ENCODE data around the gene GLDC. TPM values are rescaled to one million over a fixed set of nuclear protein-coding genes. Genes with fewer than 3 reads are reported as not detected.

The GLDC gene
- total RNA-seq, 1 donor from 2014 or later: not detected

- no peak overlapping the region for H3K27ac ChIP-seq (replicated peaks)
- H3K36me3 ChIP-seq: no peaks in the 10 kb centered on the region
- intact Hi-C loops (cut with micrococcal nuclease): no loop called here
- H3K4me3 ChIP-seq: no peak overlapping the region
- peaks cover 12% of the 10 kb centered on the region for H3K4me1 ChIP-seq
- no peaks in the 10 kb centered on the region for H3K27me3 ChIP-seq (ENCODE audit: low read depth)
- DNase-seq: no peak
- TF ChIP-seq CTCF (IDR thresholded peaks at IDR 0.05; ENCODE audit: borderline replicate concordance): no peak
- H3K9me3 ChIP-seq (replicated peaks): no peaks in the 10 kb centered on the region
These were observed 82.6 kb downstream of the GLDC start for GRCh38 chr9:6562871-6563430.

- Histone ChIP-seq H3K4me1 (peaks cover 12% of the 10 kb centered on the region), H3K9me3 (replicated peaks) (no peaks in the 10 kb centered on the region), H3K4me3 (no peak overlapping the region), H3K27ac (replicated peaks) (no peak overlapping the region), H3K36me3 (no peaks in the 10 kb centered on the region), H3K27me3 (ENCODE audit: low read depth) (no peaks in the 10 kb centered on the region)
- intact Hi-C loops (cut with micrococcal nuclease): no loop called here
- no peak for TF ChIP-seq CTCF (IDR thresholded peaks at IDR 0.05; ENCODE audit: borderline replicate concordance)
- DNase-seq: no peak
These were observed 83.3 kb downstream of the GLDC start for GRCh38 chr9:6562201-6562600.

- Histone ChIP-seq H3K4me3 (no peak overlapping the region), H3K36me3 (no peaks in the 10 kb centered on the region), H3K4me1 (no peaks in the 10 kb centered on the region), H3K9me3 (replicated peaks) (no peaks in the 10 kb centered on the region), H3K27me3 (ENCODE audit: low read depth) (peaks cover 5% of the 10 kb centered on the region), H3K27ac (replicated peaks) (no peak overlapping the region)
- no peak for DNase-seq
- TF ChIP-seq CTCF (IDR thresholded peaks at IDR 0.05; ENCODE audit: borderline replicate concordance): no peak
- intact Hi-C loops (cut with micrococcal nuclease): no loop called here
These were observed 87.5 kb downstream of the GLDC start for GRCh38 chr9:6557883-6558616.

DNA sequence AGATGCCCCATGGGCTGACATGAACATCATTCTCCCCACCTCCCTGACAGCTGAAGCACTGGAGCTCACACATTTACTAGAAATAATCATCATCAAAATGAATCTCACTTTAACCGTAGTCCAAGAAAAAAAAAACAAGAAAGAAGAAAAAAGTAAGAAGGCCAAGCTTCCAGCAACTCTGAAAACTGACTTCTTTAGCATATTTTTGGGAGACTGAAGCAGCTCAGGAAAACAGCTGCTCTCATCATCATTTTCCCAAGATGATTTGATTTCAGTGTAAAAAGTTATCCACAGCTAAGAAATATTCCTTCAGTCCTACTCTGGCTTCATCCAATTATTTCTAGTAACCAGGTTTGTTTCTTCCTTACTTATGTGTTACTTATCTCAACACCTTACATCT, 91.7 kb downstream of the GLDC start:
- Histone ChIP-seq H3K36me3 (no peaks in the 10 kb centered on the region), H3K9me3 (replicated peaks) (no peaks in the 10 kb centered on the region), H3K27ac (replicated peaks) (no peak overlapping the region), H3K27me3 (ENCODE audit: low read depth) (peaks cover 5% of the 10 kb centered on the region), H3K4me3 (no peak overlapping the region), H3K4me1 (no peaks in the 10 kb centered on the region)
- intact Hi-C loops (cut with micrococcal nuclease): no loop called here
- no peak for DNase-seq
- TF ChIP-seq CTCF (IDR thresholded peaks at IDR 0.05; ENCODE audit: borderline replicate concordance): no peak

GRCh38 chr9:6552498-6553121, 92.9 kb downstream of the GLDC start:
- intact Hi-C loops (cut with micrococcal nuclease): no loop called here

More at GRCh38 chr9:6552498-6553121, 92.9 kb downstream of the GLDC start:
- Histone ChIP-seq H3K27me3 (ENCODE audit: low read depth) (peaks cover 5% of the 10 kb centered on the region), H3K36me3 (no peaks in the 10 kb centered on the region), H3K4me3 (no peak overlapping the region), H3K27ac (replicated peaks) (no peak overlapping the region), H3K4me1 (no peaks in the 10 kb centered on the region), H3K9me3 (replicated peaks) (no peaks in the 10 kb centered on the region)
- no peak for DNase-seq
- TF ChIP-seq CTCF (IDR thresholded peaks at IDR 0.05; ENCODE audit: borderline replicate concordance): no peak
